Nephron (organoid): ENCODE results near the gene KDM1A.

Experiments
- H3K27ac Mint-ChIP-seq, 3 experiments: 2 replicates each; pipeline ENCODE4 v1.8.0; 2020; ENCODE audit warnings: mixed read lengths in 3 of 3, mild to moderate bottlenecking in 2 of 3, moderate library complexity in 1 of 3
- H3K27me3 Mint-ChIP-seq: 2 replicates; pipeline ENCODE4 v1.8.0; 2021; ENCODE audit warnings: low read depth, mild to moderate bottlenecking, moderate library complexity, mixed read lengths
- H3K36me3 Mint-ChIP-seq: 2 replicates; pipeline ENCODE4 v1.8.0; 2020; ENCODE audit warnings: low read depth, mixed read lengths
- H3K4me1 Mint-ChIP-seq: 2 replicates; pipeline ENCODE4 v1.8.0; 2020; ENCODE audit warnings: mixed read lengths
- H3K4me3 Mint-ChIP-seq, 3 experiments: 2 replicates each; pipeline ENCODE4 v1.8.0; 2020; ENCODE audit warnings: mild to moderate bottlenecking in 3 of 3, mixed read lengths in 3 of 3, moderate library complexity in 2 of 3
- H3K9me3 Mint-ChIP-seq: 2 replicates; pipeline ENCODE4 v1.8.0; 2020; ENCODE audit warnings: mixed read lengths
- CTCF ChIP-seq, 3 experiments: fragments of 200-600 bp; sonication (generic); IDR thresholded peaks; one replicate each; pipeline ENCODE4 v1.5.0; 2021; ENCODE audit warnings: antibody characterized with exemption in 3 of 3; ENCODE audit not compliant: unreplicated experiment in 3 of 3

KDM1A gene

GRCh38 chr1:23097316-23097715, 78.0 kb downstream of the KDM1A start:
- Mint-ChIP-seq H3K4me1 (peaks cover 34% of the 10 kb centered on the region), H3K4me3 (no peak overlapping the region), H3K36me3 (peaks cover 36% of the 10 kb centered on the region), H3K9me3 (no peaks in the 10 kb centered on the region), H3K27ac (no peak overlapping the region), H3K27me3 (no peaks in the 10 kb centered on the region)
- TF ChIP-seq CTCF (IDR thresholded peaks at IDR 0.05; ENCODE audit: unreplicated experiment in 3 of 3): no peak

DNA sequence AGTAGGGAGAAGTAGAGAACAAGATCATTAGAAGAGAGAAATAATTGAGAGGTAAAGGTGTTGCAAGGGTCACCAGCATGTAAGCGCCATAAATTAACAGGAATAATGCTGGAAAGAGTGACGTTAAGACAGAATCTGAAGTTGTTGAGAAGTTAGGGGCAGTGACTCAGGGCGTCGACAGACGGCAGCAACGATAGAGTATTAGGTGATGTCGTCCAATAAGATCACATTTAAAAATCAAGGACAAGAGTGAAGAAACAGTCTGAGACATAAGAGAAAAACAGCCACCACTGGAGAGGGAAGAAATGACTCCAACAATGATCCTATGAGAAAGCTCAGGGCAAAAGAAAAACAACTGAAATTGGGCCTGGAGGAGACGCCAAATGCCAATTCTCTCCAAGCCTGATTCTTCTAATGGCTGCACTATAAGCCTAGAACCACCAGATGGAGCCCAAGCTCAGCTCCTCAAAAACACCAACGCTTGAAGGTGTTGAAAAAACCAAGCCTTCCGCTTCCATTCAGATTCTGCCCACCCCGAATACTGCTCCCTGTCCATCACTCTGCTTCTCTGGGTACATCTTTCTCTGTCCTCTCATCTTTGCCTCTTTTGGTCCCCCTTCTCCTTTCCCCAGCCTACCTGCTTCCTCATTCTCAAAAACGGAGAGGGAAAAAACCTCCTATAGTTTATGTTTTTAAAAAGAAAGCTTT, 79.3 kb downstream of the KDM1A start:
- no peaks in the 10 kb centered on the region for H3K9me3 Mint-ChIP-seq
- peaks cover 28% of the 10 kb centered on the region for H3K36me3 Mint-ChIP-seq
- no peak overlapping the region for H3K4me3 Mint-ChIP-seq
- no peak overlapping the region for H3K27ac Mint-ChIP-seq
- H3K4me1 Mint-ChIP-seq: peaks cover 39% of the 10 kb centered on the region
- TF ChIP-seq CTCF (IDR thresholded peaks at IDR 0.05; ENCODE audit: unreplicated experiment in 3 of 3): peak; percentile 85 to 92 (median 91)
- H3K27me3 Mint-ChIP-seq: no peaks in the 10 kb centered on the region

DNA sequence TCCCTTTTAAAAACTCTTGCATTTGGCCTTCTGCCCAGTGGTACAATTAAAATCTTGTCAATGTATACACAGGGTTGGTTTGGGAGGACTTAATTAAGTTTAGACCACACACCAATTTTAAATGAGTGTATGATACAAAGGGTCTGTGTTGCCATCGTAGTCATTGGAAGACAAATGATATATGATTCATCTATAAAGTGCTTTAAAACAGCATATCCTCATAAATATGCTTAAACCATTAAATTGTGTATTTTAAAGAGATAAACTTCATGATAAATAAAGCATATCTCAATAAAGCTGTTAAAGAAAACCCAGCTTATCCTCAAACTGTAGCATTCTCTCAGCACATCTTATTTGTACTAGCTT, 79.9 kb downstream of the KDM1A start:
- Mint-ChIP-seq H3K36me3 (peaks cover 23% of the 10 kb centered on the region), H3K9me3 (no peaks in the 10 kb centered on the region), H3K27me3 (no peaks in the 10 kb centered on the region), H3K4me3 (no peak overlapping the region), H3K27ac (no peak overlapping the region), H3K4me1 (peaks cover 34% of the 10 kb centered on the region)
- TF ChIP-seq CTCF (IDR thresholded peaks at IDR 0.05; ENCODE audit: unreplicated experiment in 3 of 3): no peak

- H3K4me3 Mint-ChIP-seq: no peak overlapping the region
- no peak for TF ChIP-seq CTCF (IDR thresholded peaks at IDR 0.05; ENCODE audit: unreplicated experiment in 3 of 3)
- H3K27ac Mint-ChIP-seq: peak overlapping the region in 2 of 3 experiments; percentile 18 to 22
- peaks cover 34% of the 10 kb centered on the region for H3K4me1 Mint-ChIP-seq
- H3K36me3 Mint-ChIP-seq: peaks cover 21% of the 10 kb centered on the region
- no peaks in the 10 kb centered on the region for H3K27me3 Mint-ChIP-seq
- H3K9me3 Mint-ChIP-seq: no peaks in the 10 kb centered on the region
Observed at GRCh38 chr1:23100074-23100748, 80.9 kb downstream of the KDM1A start.

GRCh38 chr1:23101101-23101827, 82.0 kb downstream of the KDM1A start:
- H3K4me3 Mint-ChIP-seq: no peak overlapping the region
- TF ChIP-seq CTCF (IDR thresholded peaks at IDR 0.05; ENCODE audit: unreplicated experiment in 3 of 3): no peak
- H3K27me3 Mint-ChIP-seq: no peaks in the 10 kb centered on the region
- peaks cover 34% of the 10 kb centered on the region for H3K4me1 Mint-ChIP-seq
- H3K9me3 Mint-ChIP-seq: no peaks in the 10 kb centered on the region
- no peak overlapping the region for H3K27ac Mint-ChIP-seq
- H3K36me3 Mint-ChIP-seq: peaks cover 17% of the 10 kb centered on the region
